Right hindlimb (tissue), 1 donor: ENCODE measurements around the gene GPR35.
A peak's percentile ranks its signal among the peaks of the same experiment; 100 is the strongest.

Source experiments
- DNase-seq: peaks from one replicate; pipeline ENCODE4 v3.0.0-alpha.2; 2018

GPR35 gene

GRCh38 chr2:240624950-240625621, at the start of gene GPR35:
Gene GPR35, plus strand, starts transcription at chr2:240625480. Its CDS starts 4,473 bp downstream, at chr2:240629953.
- DNase-seq = peak; percentile 44

GRCh38 chr2:240576036-240576435, 49.2 kb upstream of the GPR35 start:
- DNase-seq = no peak

DNA sequence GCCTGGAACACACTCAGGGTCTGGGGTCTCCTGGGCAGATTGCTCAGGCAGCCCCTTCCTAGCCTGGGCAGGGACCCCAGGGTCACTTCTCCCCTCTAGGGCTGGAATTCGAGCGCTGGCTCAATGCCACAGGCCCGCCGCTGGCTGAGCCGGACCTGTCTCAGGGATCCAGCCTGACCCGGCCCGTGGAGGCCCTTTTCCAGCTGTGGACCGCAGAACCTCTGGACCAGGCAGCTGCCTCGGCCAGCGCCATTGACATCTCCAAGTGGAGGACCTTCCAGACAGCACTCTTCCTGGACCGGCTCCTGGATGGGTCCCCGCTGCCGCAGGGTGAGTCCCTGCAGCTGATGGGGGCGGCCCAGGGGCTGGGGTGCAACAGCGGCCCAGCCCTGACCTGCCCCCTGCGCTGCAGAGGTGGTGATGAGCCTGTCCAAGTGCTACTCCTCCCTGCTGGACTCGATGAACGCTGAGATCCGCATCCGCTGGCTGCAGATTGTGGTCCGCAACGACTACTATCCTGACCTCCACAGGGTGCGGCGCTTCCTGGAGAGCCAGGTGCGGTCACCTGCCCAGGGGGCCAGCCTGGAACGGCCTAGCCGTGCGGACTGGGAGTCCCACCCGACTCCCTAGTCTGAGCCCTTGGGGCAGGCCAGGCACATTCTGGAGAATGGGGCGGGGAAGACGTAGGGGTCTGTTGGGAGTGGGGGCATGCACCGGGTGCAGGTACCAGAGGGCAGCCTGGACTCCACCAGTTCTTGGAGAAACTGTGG, 48.7 kb upstream of the GPR35 start:
- DNase-seq = no peak

DNA sequence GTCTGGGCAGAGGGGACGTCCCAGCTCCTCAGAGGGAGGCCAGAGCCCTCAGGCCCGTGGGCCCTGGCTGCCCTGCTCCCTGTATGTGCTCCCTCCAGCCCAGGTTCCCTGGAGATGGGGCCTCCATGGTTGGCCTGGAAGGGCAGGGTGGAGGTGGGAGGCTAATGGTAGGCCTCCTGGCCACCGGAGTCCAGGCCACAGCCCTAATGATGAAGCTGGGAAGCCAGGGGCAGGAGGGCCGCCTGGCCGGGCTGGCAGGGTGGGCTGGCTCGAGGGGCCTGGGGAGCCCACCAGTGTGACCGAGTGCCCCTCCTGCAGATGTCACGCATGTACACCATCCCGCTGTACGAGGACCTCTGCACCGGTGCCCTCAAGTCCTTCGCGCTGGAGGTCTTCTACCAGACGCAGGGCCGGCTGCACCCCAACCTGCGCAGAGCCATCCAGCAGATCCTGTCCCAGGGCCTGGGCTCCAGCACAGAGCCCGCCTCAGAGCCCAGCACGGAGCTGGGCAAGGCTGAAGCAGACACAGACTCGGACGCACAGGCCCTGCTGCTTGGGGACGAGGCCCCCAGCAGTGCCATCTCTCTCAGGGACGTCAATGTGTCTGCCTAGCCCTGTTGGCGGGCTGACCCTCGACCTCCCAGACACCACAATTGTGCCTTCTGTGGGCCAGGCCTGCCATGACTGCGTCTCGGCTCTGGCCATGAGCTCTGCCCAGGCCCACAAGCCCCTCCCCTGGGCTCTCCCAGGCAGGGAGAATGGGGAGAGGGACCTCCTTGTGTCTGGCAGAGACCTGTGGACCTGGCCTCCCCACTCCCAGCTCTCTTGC, 47.8 kb upstream of the GPR35 start:
- no peak for DNase-seq

- DNase-seq = no peak
Measured at GRCh38 chr2:240578110-240578450, 47.2 kb upstream of the GPR35 start.

DNA sequence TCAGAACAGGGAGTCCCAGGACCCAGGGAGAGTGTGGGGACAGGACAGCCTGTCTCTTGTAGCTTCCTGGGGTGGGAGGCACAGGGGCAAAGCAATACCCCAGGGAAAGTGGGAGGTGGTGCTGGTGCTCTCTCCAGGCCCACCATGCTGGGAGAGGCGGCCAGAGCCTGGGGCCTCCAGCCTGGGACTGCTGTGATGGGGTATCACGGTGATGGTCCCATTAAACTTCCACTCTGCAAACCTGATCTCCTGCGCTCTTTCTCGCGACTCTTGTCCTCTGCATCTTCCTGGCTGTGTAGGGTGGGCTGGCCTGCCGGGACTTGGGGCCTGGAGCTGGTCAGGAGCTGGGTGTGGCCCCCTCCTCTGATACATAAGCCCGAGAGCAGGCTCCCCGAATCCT, 46.8 kb upstream of the GPR35 start:
- DNase-seq = no peak

DNA sequence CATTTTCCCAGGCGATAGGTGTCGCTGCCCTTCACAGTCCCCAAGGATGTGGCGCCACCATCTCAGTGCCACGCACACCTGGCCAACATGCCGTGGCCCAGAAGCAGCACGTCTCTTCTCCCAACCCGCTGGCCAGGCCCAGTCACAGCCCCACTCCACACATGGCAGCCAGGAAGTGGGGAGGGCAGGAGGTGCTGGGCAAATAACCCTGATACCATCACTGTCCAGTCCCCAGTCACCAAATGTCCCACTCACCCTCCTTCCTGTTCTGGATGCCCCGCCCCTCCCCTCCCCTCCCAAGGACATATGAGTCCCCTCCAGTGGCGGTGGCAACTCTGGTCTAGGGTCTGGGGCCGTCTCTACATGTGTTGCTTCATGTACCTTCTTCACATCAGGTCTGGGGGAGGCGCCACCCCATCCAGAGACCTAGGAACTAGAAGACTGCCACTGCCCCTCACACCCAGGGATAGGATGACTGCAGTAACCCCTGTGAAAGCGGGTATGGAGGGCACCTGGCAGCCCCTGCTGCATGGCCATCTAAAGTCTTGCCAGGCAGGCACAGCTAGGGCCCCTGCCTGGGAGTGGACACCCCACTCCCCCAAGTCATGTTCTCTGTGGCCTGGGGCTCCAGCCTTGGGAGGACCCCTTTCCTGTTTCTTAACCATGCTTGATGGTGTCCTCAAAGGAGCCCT, 46.1 kb upstream of the GPR35 start:
- DNase-seq = no peak

DNA sequence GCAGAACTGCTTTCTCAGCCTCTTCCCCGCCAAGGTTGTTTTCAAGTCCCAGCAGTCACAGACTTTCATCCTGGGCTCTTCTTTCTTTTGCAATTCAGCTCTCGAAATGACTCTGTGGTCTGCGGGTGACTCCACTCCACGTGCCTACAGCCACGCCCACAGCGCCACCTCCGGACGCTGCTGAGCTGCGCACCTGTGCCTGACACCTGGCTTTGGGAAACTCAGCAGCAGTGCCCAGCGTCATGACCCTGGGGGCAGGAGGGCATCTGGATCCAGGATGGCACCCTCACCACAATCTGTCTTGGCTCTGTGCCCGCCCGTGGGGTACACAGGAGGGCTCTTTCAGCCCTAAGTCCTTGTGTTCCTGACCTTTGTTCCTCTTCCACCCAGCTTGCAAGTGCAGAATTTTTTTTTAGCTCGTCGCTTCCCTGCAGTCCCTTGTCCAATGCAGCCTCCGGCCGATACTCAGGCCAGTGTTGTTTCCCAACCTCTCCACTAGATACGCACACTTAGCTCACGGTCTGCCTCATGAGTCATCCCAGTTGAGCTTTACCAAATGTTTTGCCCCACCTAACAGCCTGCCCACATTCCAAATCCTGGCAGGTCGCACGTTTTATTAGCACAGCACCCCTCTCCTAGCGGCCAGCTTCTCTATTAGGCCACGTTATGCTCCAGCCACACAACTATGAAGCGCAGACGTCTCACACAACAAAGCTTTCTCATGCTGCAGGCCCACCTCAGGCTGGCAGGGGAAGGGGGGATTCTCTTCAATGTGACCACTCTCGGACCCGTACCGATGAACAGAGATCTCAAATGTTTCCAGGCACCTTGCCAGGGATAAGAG, 45.3 kb upstream of the GPR35 start:
- DNase-seq = no peak

DNA sequence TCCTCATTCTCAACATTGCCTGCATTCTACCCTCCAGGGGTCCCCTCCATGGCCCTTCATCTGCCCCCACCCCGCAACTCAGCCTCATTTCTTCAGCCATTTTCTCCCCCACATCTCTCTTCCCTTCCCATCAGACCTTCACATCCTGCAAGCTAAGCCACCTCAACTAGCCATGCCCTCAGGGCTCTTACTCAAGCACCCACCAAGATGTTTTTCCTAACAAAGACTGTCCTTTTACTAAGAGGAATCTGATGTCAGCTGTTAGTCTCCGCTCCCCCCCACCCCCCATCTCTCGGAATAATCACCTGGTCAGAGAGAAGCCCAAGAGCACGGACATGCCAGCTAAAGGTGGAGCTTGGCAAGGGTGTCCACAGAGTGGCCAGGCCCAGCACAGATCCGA, 43.5 kb upstream of the GPR35 start:
- no peak for DNase-seq

GRCh38 chr2:240582781-240583180, 42.5 kb upstream of the GPR35 start:
- DNase-seq = no peak

DNA sequence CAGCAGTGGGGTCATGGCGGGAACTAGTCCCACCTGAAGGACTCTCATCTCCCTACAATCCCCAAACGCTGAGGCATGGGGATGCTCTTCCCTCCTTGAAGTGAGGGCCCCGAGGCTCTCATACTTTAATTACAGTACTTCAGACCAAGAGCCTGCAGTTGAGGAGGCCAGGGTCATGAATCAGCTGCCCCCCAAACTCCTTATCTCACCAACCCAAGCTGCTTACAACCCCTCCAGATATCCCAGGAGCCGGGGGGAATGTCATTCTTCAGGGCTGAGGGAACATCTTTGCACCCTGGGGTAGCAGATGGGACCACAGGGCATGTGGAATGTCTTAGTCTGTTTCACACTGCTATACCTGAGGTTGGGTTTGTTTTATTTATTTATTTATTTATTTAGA, 41.5 kb upstream of the GPR35 start:
- no peak for DNase-seq

DNA sequence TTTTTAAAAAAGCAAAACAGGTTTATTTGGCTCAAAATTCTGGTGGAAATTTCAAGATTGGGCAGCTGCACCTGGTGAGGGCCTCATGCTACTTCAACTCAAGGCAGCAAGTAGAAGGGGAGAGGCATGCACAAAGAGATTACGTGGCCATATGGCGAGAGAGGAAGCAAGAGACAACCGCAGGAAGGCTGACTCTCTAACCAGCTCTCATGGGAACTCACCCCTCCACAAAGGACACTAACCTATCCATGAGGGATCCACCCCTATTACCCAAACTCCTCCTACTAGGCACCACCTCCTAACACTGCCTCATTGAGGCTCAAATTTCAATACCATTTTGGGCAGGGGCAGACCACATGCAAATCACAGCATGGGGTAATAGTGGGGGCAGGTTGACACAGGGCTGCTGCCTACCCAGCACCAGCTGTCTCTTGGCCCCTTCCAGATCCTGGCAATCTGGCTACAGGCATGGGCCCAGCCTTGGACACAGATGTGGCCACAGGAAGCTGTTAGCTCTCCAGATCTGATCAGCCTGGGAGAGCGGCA, 40.7 kb upstream of the GPR35 start:
- DNase-seq = no peak

DNA sequence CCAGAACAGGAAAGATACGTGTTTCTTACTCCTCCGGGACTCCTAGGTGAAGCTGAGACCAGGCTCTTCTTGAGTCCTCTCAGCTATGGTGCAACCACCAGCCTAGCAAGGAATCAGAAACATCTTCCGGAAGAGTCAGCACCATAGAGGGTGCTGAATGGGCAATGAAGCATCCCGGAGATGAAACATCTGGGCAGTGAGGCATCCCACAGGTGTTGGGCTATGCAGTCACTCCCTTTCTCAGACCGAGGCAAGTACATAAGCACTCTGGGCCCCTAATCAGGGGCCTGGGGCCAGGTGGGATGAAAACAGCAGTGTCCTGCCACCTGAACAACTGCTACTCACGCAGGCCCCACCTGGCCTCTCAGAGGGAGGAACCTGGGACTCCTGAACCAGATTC, 40.2 kb upstream of the GPR35 start:
- no peak for DNase-seq

DNA sequence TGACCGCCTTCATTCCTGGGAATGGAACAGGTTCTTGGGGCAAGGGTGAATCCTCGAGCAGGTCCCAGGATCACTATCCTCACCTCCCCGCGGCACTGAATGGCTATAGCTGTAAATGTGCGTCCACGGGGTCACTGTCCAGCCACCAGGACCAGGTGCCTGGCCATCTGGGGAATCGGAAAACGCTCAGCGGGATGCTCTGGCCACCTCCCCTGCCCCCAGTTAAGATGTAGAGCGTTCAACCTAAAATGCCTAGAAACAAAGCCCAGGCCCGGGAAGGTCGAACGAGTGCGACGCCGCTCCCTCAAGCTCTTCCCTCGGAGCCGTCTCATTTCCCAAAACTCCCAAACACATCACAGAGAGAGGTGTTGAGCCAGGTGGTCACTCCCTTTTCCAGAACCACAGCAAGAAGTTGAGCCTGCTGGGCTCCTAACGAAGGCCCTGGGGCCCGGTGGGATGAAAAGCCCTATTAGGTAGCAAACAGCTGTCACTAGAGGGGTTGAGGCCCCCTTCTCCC, 39.5 kb upstream of the GPR35 start:
- DNase-seq = no peak

DNA sequence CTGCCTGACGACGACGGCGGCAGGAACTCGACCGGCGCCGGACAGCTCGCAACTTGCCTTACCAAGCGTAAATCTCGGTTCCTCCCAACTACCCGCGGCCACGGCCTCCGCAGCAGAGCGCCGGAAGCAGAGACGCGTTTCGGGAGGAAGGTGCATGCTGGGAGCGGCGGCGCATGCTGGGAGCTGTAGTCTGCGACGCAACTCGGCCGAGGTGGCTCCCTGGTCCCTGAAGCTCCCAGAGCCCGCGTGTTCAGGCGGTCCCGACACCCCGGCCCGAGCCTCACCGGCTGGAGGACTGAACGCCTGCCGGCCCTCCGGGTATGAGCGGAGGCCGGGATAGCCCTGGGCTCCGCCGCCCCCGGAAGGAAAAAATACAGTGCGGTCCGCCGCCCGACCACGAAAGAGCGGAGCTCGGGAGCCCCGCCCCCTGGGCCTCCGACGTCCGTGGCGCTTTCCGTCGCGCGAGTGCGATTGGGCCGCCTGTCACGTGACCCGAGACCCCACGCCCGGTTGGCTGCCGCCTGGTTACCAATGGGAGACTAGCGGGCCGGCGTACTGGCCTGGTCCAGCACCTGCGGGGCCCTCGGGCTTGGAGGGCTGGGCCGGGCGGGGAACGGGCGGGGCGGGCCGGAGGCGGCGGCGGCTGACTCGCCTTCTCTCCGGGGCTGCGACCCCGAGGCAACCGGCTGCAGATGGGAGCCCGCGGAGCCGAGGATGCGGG, 38.9 kb upstream of the GPR35 start, which contains the start of gene CAPN10:
CAPN10 (plus strand) TSS at position 537 of the 721 bp plus-strand sequence; CDS start at position 715, 178 bp downstream.
- peak; percentile 98 for DNase-seq

DNA sequence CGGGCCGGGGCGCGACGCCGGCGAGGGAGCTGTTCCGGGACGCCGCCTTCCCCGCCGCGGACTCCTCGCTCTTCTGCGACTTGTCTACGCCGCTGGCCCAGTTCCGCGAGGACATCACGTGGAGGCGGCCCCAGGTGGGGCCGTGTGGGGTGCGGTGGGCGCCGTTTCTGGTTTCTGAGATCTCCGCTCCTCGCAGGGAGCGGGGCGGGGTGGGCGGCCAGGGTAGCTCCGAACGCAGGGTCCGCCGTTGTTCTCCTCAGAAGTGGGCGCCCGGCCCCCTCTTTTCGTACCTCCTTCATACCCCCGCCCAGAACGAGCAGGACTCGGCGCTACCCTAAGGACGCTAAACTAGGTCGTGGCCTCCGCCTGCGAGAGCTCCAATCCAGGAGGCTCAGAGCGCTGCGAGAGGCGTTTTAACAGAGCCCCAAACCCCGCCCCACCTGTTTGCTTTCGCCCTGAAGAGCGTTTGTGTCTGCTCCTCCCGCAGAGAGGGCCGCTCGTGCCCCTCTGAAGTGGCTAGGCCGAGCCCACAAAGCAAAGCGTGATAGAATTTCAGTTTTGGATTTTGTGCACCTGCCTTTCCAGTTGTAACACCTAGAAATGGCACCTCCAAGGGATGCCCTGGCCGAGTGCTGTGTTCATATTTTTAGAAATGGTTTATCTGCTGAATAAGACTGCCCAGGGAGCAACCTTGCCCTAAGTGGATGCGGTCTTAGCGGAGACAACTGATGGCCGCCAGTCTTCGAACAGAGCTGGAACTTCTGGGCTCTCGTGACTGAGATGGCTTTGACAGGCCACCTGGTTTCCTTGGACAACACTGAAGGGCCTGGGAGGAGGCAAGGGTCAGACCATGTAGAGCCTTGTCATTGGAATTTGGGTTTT, 38.1 kb upstream of the GPR35 start:
- DNase-seq = no peak

DNA sequence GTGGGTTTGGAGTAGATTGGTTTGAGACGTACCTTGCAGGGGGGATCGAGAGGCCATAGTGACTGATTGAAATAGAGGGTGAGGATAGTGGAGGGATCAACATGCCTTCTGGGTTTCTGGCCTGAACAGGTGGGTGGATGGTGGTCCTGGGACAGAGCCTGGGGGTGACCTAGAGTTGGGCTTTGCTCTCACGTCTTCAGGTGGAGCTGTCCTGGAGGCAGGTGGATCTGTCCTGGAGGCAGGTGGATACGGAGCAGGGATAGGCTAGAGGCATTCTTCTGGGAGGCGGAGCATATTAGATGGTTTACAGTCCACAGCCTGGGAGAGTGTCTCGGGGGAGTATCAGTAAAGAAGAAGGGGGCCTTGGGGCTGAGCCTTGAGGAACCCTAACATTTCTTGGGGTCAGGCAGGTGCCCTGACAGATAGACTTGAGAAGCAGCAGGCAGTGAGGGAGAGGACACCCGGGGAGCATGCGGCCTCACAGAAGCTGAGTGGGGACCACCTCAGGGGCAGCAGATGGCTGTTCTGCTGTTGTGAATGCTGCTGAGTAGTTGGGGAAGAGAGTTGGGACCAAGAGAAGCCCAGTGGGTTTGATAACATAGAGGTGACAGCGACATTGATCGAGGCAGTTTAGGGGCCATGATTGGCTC, 37.1 kb upstream of the GPR35 start:
- no peak for DNase-seq

GRCh38 chr2:240588669-240589068, 36.6 kb upstream of the GPR35 start:
- DNase-seq = no peak

GRCh38 chr2:240589375-240589774, 35.9 kb upstream of the GPR35 start:
- DNase-seq = no peak
